ENCODE results near the gene SCN1A.
"Not testable (repeated sequence)": the region's sequence is repeated elsewhere in the genome, so short reads cannot be mapped to it uniquely, and the experiment has no call there.

SCN1A gene

DNA sequence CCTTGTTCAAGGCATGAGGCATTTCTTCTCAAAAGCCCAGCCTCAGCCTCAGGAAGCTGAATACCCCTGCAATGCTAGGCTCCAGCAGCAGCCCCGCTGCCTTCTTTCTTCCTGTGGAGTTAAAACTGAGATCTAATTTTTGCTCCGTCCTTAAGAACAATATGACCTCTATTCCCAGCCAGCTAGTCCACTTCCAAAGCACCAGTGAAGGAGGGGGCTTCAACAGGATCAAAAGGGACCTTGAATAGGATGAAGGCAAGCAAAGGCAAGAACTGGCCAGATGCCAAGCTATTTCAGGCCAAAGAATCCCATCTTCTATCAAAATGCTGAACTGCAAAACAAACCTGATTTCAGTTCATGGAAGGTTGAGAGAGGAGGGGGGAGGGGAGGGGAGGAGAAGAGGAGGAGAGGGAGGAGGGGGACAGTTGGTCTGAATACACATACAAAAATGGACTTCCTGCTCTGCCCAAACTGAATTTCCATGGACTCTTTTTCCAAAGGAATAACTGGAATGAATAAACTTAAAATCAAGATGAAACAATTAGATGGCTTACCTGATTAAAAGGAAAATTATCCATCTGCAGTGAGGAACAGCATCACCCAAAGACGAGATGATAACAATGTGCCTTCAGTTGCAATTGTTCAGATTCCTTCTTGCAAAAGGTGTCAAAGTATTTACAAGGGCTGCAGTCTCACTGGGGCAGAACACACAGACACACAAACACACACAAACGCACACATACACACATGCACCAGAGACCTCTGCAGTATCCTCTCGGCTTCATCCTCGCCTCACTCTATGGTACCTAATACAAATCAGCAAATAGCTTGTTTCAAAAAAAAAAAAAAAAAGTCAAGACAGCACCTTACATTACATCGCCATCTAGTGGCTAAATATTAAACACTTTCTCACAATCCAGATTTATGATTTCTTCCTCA lies at the start of gene SCN1A:
Gene SCN1A, minus strand, starts transcription at position 804 of the 939 bp plus-strand sequence. CDS start 54,399 bp downstream, outside the sequence.
- DNase-seq, result no peak

- DNase-seq, result no peak
Measured at GRCh38 chr2:166173263-166173662, 45.4 kb upstream of the SCN1A start.

DNA sequence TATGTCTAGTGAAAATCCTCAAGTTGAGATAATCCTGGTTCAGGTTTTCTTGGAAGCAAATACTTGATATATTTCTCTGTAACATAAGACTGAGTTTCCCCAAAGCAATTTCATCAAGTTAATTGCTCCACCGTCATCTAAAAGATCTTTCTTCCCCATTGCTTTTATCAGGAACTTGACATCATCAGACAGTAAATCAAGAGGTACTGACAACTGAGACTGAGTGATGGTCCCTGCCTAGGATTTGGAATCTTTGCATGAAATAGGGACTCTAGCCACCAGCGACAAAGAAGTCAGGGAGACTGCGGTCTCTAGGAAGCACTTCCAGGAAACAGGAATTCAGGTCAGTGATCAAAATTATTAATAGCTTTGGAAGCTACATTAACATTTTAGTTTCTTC lies 43.4 kb upstream of the SCN1A start:
- no peak for DNase-seq

DNA sequence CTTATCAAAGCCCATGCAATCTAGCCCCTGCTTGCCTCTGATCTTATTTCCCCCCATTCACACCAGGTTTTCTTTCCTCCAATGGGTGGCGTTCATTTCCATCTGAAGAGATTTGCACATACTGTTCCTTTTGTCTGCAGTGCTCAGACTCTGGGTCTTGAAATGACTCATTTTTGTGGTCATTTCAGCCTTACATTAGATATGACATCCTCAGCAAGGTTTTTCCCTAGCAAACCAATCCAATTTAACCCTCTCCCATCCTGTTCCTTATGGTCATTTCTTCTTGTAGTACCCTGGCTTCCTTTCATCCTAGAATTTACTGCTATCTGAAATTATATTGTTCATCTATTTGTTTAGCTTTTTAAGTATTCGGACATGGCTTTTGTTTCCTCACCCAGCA lies 42.5 kb upstream of the SCN1A start:
- DNase-seq, result no peak

DNA sequence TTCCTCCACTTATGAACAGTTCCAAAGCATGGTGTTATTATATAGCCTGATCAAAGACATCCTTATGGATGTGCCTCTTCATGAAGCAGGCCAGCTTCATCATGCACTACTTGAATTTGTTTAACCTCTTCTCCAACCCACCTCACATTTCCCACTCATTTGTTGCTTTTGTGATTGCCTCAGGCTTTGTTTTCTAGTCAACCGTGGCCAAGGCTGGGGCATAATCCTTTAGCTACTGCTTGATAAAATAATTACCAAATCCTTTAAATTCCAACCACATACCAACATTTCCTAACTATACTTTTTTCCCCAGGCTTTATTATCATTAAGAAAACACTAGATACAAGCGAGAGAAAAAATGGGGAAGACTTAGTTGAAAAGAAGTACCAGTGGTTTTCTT lies 39.6 kb upstream of the SCN1A start:
- DNase-seq, result no peak

DNA sequence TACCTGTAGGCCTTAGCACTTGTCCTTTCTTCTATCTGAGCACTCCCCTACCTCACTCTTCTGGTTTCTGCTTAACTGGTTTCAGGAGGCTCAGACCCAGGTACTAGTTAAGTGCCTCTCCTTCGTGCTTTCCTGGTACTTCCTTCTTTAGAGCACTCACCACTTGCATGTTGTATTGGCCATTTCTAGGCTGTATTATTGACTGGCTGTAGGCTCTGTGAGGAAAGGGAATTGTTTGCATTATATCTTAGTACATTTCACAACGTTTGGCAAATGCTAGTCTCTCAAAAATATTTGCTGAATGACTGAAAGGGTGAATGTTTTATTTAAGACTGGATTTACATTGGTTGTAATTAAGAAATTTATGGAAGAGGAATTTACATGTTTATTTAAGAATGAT lies 36.0 kb upstream of the SCN1A start:
- no peak for DNase-seq

GRCh38 chr2:166158546-166158945 lies 30.7 kb upstream of the SCN1A start:
- no peak for DNase-seq

DNA sequence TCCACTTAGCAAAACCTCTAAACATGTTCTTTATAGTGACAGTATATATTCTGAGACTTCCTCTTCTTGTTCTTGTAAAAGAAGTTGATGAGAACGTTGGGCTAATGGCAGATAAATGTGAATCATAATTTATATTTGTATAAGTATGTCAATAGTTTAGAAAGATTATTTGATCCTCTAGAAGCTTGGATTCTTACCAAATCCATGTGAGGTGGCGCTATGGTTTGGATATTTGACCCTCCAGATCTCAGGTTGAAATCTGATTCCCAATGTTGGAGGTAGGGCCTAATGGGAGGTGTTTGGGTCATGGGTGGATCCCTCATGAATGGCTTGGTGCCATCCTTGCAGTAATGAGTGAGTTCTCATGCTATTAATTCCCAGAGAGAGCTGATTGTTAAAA lies 29.8 kb upstream of the SCN1A start:
- DNase-seq, result no peak

DNA sequence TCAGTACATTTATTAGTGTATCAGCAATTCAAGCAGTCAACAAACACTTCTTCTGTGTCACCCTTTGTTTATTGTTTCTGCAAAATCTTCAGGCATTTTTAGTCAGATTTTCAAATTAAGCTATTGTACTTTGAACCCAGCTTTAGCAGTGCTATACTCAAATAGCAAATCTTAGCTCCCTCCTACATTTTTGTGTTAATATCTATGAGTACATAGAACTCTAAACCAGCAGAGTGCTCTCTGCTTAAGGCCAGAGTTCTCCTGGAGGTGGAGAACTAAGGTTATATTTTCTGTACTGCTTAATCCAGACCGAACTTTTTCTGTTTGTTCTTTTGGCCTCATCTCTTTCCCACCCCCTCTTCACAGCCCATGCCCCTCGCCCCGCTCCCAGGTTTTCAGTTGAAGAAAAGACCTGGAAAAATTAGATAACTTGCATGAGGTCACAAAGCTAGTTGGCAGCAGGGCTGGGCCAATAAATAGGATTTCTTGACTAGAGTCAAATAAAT lies 29.2 kb upstream of the SCN1A start:
- DNase-seq, result no peak

DNA sequence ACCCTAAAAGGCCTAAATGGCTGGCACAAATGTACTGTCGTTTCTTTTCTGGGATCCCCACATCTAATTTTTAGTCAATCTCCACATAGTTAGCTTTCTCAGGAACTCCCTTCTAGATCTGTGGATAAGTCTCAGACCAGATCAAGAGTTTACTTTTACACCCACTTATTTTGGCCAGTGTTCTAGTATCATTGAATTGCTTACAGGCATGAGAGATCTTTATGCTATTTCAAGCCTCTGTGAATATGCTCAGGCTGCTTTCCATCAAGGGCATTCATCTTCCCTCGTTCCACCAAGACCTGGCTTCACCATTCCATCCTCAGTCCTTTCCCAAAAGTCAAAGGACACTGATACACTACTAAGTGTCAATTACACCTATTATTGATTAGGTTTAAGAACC lies 27.8 kb upstream of the SCN1A start:
- no peak for DNase-seq

DNA sequence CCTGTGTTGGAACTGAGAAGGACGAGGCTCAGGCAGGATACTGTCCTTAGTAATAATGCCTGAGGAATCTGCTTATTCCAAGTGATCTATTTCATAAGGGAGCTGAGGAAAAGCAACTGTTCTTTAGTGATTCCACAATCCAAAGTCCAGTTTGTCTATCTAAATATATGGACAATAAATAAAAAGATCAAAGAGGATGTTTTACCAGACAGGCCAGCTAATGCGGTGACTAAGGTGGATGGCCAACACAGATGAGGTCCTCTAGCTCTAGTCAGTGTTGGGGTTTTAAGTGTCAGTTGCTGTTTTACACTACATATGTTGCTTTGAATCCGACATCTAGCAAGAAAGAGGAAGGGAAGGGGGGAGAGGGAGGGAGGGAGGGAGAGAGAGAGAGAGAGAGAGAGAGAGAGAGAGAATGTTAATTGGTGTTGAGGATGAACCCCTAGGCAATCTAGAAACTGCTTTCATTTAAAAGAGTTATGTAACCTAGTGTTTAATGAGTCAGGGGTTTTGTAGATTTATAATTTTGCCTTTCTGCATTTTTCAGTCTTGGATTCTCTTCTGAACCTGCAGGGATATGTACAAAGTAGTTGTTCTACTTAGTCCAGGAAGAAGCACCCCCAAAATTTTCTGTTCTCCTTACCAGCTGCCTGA lies 27.0 kb upstream of the SCN1A start:
- DNase-seq, result no peak

GRCh38 chr2:166152064-166152463 lies 24.2 kb upstream of the SCN1A start:
- DNase-seq, result no peak

DNA sequence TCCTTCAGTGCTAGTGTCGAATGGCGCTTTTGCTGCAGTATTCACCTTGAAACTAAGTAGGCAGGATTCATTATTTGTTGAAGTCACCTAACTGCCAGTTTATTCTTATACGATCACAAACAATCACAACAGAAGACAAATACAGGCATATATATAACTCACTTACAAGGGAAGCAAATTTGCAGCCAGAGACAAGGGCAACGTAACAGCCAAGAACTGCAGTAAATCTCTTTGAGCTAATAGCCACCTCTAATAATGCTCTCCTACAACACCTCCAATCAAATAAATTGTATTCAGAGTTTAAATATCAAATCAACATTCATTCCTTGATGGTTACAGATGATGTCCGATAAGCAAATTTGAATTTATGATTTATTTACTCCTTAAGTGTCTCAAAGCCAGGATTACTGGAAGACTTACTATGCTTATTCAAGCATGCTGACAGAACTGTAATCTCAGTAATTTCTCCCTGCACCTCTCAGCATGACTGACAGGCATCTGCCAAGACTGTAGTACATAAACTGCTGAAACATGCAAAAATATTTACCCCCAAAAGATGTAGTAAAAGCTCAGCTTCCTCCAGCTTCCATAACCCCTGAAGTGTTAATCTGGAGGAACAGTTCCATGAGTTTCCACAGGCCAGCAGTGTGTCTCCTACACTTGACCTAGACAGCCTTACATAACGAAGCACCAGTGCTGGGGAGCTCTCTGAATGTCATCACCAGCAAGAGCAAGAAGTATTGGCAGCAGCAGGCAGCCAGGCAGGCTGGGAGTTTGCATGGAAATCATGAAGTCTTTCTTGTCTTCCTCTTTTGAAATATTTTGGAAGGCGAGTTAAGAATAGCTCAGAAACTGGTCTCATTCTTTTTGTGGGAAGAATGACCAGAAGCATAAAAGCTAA lies 20.9 kb upstream of the SCN1A start:
- DNase-seq, result no peak

- no peak for DNase-seq
Measured at GRCh38 chr2:166147883-166148282, 20.1 kb upstream of the SCN1A start.

DNA sequence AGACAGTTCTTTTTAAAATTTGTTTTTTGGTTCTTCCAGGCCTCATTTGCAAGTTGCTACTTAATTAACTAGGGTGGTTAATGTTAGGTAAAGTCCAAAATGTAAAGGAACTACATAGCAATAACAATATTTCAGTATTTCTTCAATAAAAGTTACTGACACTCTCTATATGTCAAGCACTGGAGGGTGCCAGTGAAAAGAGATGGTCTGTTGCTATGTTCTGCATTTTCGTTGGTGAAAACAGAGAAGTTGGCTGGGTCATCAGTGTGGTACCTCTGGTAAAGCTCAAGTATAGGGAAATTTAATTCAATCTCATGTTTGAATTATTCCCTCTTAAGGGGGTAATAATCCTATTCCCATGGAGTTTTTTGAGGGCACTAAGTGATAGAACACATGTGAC lies 16.3 kb upstream of the SCN1A start:
- no peak for DNase-seq

DNA sequence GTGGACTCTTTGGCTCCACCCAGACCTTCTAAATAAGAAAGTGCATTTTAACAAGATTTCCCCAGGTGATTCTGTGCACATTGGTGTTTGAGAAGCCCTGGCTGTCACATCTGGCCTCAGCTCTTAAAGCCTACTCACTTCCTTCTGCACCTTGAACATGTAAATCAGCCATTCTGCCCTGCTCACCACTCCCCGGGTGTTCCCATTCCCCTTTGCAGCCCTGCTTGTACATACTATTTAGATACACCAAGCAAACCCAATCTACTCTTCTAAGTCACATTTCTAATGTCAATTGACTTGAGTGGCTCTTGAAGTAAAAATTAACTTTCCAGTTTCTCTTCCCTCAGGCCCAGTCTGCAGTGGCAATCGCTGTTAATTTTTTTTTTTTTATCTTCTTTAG lies 13.1 kb upstream of the SCN1A start:
- no peak for DNase-seq

DNA sequence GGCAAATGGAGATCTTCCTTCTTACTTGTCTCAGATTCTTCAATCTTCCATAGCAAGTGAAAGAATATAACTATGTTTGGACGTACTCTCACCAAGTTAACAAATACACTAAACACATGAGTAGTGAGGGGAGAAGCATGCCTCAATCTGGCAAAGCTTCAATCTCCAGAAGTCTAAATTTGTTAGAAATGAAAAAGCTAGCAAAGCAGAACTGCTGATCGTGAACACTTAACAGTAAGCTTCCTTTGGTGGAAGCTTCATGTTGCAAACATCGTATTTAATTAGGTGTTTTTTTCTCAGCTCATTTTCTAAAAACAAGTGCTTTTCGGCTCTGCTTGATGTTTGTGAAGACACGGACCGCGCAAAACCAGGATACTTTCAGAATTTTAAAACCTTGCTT lies 12.7 kb upstream of the SCN1A start:
- DNase-seq, result no peak

- not testable (repeated sequence) for DNase-seq
Measured at GRCh38 chr2:166139479-166139878, 11.7 kb upstream of the SCN1A start.

DNA sequence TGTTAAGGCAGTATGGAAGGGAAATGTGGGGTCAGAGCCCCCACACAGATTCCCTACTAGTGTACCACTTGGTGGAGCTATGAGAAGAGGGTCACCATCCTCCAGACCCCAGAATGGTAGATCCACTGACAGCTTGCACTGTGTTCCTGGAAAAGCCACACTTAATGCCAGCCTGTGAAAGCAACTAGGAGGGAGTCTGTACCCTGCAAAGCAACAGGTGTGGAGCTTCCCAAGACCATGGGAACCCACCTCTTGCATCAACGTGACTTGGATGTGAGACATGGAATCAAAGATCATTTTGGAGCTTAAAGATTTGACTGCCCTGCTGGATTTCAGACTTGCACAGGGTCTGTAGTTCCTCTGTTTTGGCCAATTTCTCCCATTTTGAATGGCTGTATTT lies 10.8 kb upstream of the SCN1A start:
- no peak for DNase-seq

GRCh38 chr2:166138144-166138543 lies 10.3 kb upstream of the SCN1A start:
- DNase-seq, result no peak

GRCh38 chr2:166137331-166137730 lies 9.5 kb upstream of the SCN1A start:
- no peak for DNase-seq

GRCh38 chr2:166135849-166136258 lies 8.0 kb upstream of the SCN1A start:
- no peak for DNase-seq
